GM19193 (cell line): ENCODE data around the gene GLT1D1.

ENCODE experiments used
- POLR2A ChIP-seq: IDR thresholded peaks from 4 replicates; pipeline ENCODE4 v1.6.1; 2011; ENCODE audit not compliant: insufficient read depth, insufficient read length; ENCODE audit errors: extremely low read depth

GLT1D1 gene

DNA sequence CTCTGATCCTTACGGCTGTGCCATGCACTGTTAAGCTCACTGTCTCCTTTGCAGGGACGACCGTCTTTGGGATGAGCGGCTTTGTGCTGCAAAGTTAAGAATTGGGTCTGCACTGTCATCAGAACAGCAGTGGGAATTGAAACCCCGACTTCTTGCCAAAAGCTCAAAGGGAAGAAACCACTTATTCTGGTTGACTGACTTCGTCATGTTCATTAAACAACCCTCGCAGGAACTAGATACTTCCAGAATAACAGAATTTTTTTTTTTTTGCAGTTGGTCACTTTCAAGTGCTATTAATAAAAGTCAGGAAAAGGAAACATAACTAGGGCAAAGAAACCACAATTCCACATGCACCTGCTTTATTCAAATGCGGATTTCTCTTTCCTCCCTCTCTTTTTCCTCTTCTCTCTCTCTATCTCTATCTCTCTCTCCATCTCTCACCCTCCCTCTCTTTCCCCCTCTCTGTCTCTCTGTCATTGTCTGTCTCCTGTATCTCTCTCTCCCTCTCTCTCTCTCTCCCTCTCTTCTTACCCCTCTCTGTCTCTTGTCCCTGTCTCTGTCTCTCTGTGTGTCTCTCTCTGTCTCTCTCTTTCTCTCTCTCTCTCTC lies 12.3 kb upstream of the GLT1D1 start:
- TF ChIP-seq POLR2A, result no peak

DNA sequence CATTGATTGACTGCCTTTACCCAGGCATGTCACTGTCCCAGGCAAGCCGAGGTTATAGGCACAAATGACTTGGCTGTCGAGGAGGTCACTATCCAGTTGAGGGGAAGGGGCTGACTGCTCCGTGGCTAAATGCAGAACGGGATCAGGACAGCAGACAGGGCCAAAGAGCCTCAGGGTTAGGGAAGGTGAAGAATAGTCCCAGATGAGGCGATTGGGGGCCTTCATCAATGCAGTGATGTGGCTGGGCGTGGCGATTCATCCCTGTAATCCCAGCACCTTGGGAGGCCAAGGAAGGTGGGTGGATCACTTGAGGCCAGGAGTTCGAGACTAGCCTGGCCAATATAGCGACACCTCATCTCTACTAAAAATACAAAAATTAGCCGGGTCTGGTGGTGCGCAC lies 10.7 kb upstream of the GLT1D1 start:
- TF ChIP-seq POLR2A, result no peak

DNA sequence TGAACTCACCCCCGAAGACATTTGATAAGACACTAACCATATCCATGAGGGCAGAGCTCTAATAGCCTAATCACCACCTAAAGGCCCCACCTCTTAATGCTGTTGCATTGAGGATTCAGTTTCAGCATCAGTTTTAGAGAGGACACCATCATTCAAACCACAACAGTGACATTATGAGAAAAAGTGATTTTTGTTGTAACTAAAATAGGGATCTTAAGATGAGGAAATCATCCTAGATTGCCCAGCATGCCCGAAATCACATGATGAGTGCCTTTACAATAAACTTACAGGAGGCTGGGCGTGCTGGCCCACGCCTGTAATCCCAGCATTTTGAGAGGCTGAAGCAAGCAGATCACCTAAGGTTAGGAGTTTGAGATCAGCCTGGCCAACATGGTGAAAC lies 9.7 kb upstream of the GLT1D1 start:
- no peak for TF ChIP-seq POLR2A

DNA sequence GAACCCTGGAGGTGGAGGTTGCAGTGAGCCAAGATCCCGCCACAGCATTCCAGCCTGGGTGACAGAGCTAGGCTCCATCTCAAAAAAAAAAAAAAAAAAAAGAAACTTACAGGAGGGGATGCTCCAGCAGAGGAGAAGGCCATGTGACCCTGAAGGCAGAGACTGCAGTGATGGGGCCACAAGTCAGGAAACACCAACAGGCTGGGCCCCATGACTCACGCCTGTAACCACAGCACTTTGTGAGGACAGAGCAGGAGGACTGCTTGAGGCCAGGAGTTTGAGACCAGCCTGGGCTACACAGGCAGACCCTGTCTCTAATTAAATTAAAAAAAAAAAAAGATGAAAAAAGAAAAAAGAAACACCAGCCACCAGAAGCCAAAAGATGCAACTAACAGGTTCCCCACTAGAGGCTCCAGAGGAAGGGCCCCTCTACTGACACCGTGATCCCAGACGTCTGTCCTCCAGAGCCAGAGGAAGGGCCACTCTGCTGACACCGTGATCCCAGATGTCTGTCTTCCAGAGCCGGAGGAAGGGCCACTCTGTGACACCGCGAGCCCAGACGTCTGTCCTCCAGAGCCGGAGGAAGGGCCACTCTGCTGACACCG lies 9.1 kb upstream of the GLT1D1 start:
- TF ChIP-seq POLR2A, result no peak

DNA sequence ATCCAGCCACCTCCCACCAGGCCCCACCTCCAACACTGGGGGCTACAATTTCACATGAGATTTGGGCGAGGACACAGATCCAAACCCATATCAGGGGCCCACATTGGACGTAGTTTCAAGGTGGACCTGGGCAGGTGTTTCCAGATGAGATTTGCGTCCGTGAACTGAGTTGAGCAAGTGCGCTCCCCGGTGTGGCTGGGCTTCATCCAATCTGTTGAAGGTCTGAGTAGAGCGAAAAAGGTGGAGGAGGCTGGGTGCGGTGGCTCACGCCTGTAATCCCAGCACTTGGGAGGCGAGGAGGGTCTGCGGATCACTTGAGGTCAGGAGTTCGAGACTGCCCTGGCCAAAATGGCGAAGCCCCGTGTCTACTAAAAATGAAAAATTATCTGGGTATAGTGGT lies 4.9 kb upstream of the GLT1D1 start:
- no peak for TF ChIP-seq POLR2A

DNA sequence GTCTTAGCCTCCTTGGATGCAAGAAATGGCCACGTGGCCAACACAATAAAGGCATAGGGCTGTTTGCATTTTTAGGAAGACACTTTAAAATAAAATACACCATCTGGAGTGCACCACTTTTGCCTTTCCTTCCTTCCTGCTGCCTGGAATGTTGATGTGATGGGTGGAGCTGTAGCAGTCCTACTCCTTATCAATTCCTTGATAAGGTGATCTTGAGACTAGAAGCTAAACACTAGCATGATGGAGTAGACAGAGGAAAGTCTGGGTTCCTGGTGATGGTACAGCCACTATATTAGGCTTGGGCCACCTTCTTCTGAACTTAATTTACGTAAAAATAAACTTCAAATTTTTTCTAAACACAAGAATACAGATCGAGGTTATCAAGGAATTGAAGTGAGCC lies 2.9 kb upstream of the GLT1D1 start:
- TF ChIP-seq POLR2A, result no peak

DNA sequence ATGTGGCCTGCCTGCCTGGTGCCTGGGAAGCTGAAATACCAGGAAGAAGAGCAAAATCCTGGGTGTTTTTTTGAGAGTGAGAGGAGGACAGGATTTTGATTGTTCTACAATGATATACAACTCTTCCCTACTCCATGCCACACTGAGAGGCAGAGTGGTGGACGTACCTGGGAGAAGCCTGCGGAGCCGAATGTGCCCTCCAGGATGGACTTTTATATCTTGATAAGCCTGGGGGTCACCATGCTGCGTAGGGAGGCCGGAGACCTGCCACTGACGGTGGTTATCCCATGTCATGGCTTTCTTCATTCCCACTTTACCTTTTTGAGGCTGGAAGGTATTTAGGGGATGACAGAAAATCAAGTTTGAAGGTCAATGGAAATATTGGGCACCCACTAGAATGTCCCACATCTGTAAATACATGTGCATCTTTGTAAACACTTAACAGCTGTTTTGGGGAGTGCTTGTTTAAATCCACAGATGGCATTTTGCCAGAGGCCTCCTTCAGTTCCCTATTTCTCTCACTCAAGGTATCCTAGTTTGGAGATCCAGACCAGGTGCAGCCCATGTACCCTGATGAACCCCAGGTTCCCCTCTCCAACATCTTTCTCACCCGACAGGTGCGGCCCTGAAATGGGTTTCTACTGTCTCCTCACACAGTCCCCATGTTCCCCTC lies 1.1 kb upstream of the GLT1D1 start:
- TF ChIP-seq POLR2A, result no peak

DNA sequence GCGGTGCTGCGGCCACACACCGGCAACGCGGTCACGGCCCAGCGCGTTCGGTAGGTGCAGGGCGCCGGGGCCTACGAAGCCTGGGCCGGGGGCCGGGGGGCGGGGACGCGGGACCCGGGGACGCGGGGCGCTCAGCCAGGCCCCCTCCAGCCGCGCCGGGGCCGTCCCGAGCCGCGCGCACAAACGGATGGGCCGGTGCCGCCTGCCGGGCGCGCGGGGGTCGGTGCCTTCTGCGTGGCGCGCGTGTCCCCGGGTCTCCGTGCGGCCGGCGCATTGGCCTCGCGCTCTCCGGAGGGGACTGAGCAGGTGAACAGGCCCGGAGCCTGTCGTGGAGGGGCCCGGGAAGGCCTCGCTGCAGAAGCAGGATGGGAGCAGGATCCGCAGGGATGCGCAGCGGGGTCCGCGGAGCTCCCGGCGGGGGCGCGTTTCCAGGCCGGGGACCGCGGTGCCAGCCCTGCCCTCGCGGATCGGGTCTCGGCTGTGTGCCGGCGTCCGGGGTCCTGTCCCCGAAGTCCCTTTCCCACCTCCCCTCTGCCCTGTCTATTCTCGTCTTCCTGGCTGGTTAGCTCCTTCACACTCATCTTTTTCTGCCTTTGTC lies 421 bp downstream of the GLT1D1 start:
- no peak for TF ChIP-seq POLR2A

DNA sequence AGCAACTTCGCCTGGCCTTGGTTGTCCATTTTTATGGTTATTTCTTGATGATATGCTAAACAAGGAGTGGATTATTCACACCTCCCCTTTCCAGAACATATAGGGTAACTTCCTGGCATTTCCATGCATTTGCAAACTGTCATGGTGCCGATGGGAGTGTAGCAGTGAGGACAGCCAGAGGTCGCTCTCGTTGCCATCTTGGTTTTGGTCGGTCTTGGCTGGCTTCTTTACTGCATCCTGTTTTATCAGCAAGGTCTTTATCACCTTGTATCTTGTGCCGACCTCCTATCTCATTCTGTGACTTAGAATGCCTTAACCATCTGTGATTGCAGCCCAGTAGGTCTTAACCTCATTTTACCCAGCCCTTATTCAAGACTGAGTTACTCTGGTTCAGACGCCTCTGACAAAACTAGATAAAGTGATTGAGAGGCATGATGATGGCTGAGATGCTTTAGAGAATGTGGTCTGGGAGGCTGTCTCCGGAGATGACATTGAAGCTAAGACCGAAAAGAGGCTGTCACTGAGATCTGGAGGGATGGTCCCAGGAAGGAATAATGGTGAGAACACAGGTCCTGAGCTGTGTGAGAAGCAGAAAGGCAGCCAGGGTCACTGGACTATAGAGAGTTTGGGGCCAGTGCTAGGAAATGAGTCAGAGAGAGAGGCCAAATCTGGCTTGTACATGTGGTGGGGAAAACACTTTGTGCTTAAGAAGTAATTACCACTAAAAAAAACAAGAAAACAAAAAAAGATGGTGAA lies 2.9 kb downstream of the GLT1D1 start:
- TF ChIP-seq POLR2A, result no peak

DNA sequence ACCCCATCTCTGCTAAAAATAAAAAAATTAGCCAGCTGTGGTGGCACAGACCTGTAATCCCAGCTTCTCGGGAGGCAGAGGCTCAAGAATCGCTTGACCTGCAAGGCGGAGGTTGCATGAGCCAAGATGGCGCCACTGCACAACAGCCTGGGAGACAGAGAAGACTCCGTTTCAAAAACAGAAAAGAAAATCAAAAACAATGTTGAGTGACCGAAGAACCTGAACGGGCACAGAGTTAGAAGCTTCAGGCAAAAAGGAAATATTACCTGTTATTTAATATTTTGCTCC lies 3.5 kb downstream of the GLT1D1 start:
- no peak for TF ChIP-seq POLR2A

DNA sequence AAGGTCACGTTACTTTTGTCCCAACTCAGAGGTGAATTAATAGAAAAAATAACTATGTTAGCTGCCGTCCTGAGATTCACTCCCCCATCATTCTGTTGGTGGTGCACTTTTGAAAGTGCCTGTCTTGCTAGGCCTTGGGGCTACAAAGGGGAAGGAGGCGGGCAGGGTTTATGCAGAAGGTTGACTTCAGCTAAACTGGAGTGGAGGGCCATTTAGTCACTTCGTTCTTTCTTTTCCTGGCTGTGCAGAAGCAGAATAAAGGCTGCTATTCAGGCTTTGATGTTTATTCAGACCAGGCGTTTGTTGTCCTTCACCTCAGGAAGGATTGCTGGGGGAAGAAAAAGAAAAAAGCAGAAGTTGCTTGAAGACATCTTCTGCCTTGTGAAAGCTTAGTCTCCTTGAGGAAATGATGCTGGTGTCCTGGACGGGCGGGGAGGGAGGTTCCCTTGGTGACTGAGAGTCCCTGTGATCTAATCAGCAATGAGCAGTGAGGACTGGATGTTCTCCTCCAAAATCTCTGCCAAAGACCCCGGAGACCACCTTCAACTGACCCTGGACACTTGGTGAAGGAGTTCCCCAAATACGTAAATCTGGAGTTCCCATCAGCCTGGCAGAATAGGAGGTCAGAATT lies 4.0 kb downstream of the GLT1D1 start:
- no peak for TF ChIP-seq POLR2A

DNA sequence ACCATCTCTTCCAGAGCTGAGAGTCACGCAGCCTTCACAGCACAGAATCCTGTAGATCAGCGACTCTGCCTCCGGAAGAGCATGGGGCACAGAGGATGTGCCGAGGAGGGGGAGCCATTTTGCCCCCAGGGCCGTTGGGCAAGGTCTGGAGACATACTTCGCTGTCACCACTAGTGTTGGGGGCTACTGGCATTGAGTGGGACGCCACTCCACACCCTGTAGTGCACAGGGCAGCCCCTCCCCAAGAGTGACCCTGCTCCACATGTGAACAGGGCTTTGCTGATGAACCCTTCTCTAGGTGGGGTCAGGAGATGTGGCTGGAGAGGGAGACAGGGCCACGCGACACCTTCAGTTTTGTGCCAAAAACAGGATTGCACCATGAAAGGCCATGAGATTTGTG lies 6.0 kb downstream of the GLT1D1 start:
- TF ChIP-seq POLR2A, result no peak

DNA sequence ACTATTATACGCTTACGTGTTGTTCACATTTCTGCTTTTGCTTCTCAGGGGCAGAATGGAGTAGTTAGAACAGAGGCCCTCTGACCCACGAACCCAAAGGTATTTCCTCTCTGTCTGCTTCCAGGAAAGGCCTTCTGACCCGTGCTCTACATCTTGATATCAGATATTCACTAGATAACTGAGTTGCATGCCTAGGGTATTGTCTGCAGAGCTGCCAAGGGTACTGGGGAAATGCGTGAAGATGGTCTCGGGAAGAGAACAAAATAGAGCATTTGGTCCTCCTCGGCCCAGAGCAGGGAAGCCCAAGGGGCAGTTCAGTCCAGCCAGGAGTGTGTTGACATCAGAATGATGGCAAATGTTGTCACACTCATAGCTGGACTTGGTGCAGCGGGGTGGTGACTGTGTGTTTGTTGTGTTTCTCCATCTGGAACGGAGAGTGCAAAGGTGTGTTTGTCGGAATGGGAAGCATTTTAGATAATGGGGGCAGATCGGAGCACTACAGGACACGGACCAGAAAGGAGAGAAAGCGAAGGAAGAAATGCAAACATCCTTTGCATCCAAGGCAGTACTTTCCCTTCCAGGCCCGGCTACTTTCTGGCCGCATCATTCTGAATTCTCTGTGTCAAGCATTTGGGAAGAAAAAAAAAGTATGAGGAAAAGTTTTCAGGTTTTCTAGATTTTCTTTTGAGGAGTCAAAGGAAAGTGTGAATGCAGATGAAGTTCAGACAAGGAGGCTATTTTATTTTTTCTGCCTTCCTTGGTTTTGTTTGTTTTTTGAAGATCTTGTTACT lies 8.1 kb downstream of the GLT1D1 start:
- TF ChIP-seq POLR2A, result no peak

DNA sequence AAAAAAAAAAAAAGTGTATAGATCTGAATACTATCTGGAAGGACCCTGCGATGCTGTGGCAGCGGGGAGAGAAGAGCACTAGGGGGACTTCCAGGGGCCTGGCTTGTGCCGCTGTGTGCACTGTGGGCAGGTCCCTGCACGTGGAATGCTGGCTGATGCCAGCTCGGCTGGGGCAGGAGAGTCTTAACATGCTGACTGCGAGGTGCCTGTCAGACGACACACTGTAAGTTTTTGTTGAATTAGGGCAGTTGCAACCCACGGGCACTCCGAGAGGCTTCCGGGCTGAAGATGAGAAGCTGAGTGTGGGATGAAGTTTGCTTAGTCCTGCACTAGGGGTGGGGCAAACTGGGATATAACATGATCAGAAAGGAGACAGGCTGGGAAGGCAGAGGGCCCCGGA lies 10.7 kb downstream of the GLT1D1 start:
- no peak for TF ChIP-seq POLR2A
